ENCODE results near the gene SRGAP2B. TPM values are rescaled to one million over a fixed set of nuclear protein-coding genes. Genes with fewer than 3 reads are reported as not detected.
"Not testable (repeated sequence)": the region's sequence is repeated elsewhere in the genome, so short reads cannot be mapped to it uniquely, and the experiment has no call there.

SRGAP2B gene
- total RNA-seq, 2 experiments from 2014 or later = 21.8 to 25.3 TPM

DNA sequence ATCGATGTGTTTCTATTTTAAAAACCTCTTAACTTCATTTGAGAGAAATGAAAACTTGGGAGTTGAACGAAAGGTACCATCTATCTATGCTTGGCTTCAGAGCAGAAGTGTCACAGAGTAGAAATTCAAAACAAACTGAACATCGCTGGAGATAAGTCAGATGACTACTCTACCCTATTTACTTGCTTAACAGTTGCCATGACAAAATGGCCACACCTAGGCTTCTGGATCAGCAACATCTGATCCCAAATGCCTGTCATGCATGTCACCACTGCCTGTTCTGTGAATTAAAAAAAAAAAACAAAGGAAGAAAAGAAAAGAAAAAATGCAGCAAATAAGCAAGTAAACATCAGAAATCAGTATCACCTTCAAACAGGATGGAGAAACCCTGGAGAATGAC, 181.7 kb downstream of the SRGAP2B start:
- H3K4me1 Mint-ChIP-seq (ENCODE audit: low read depth); intact Hi-C loops (cut with micrococcal nuclease); H3K27me3 Mint-ChIP-seq; POLR2A ChIA-PET; H3K4me3 Mint-ChIP-seq; CTCF ChIA-PET; H3K9me3 Mint-ChIP-seq; H3K36me3 Mint-ChIP-seq; DNase-seq; H3K27ac Mint-ChIP-seq: not testable (repeated sequence)

DNA sequence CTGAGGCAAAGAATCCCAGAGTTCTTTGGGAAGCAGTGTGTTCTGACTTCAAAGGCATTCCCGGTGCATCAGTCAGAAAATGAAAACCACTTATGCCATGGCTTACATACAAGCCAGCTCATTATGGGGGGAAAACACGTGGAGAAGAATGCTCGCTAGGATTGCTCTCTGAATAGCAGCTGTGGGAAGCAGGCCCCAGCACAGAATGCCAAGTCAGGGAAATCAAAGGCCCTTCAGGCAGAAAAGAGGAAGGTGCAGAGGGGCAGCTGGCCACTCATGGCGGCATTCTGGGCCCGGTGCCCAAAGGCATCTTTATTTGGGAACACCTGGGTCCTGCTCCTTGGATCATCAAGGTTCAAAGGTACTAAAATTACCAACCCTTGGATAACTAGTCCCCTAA, 184.4 kb downstream of the SRGAP2B start:
- H3K4me1 Mint-ChIP-seq (ENCODE audit: low read depth); H3K27me3 Mint-ChIP-seq; intact Hi-C loops (cut with micrococcal nuclease); POLR2A ChIA-PET; H3K4me3 Mint-ChIP-seq; DNase-seq; H3K27ac Mint-ChIP-seq; H3K9me3 Mint-ChIP-seq; H3K36me3 Mint-ChIP-seq; CTCF ChIA-PET: not testable (repeated sequence)

- POLR2A ChIA-PET; intact Hi-C loops (cut with micrococcal nuclease); H3K4me1 Mint-ChIP-seq (ENCODE audit: low read depth); H3K4me3 Mint-ChIP-seq; H3K27me3 Mint-ChIP-seq; DNase-seq; H3K36me3 Mint-ChIP-seq; CTCF ChIA-PET; H3K27ac Mint-ChIP-seq; H3K9me3 Mint-ChIP-seq: not testable (repeated sequence)
These were observed 194.3 kb downstream of the SRGAP2B start for GRCh38 chr1:144900841-144901240.

DNA sequence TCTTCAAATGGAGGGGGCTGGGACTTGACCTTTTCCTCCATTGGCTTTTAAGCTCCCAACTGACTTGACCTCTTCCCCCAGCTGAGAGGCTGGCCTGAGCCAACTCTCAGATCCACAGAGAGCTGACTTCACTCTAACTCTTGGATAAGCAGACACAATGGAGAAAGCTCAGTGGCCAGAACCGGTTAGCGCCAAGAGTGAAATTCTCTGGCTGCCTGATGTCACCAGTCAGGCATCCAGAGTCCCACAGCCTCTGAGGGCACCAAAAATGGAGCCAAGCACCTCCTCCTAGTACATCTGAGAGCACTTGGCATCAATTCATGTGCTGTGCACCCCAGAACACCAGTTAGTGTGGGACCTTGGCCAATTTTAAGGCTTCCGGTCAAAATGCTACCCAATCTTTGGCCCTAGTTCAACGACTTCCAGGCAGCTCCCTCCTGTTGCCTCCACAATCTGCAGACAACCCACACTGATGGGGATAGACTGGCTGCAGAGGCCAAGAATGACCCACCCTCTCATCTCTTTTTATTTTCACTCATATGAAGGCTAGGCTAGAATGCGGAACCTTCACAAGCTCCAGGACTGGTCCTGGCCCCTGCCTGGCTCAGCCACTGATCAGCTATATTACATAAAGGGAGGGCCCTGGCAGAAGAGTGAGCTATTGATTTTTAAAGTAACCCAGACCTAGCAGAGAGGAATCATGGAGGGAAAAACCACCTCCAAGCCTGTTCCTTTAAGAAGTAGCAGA, 200.5 kb downstream of the SRGAP2B start:
- H3K27me3 Mint-ChIP-seq; intact Hi-C loops (cut with micrococcal nuclease); H3K4me3 Mint-ChIP-seq: not testable (repeated sequence)

DNA sequence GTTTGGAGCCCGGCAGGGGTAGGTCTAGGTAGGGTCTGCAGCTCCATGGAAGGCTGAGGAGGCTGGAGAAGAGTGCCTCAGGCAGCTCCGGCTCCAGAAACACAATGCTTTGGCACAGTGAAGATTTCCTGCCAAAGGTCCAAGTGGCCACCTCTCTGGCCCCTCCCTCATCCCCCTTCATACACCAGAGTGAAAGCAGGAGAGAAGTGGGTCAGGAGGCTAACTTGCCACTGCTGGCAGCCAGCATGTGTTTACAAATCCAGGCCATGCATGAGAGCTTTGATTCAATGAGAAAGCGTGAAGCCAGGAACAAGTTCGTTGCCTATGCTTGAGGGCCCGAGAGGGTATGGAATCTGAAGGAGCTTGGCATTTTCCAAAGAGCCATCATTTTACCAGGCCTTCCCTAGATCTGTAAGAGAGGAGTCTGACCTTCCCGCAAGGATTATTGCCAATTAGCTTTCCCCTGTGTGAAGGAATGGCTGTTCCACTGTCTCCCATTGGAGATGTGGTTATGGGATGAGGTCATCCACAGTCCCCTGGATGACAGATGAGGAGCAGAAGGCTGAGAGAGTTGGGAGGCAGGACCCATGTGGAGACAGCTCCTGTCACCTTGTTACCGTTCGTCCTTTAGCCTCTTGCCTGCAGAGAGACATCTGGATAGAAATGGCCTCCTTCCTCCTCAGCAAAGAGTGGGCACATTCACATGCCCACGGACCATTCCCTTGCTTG, 201.3 kb downstream of the SRGAP2B start:
- H3K4me1 Mint-ChIP-seq (ENCODE audit: low read depth); intact Hi-C loops (cut with micrococcal nuclease); CTCF ChIA-PET: not testable (repeated sequence)

More for the DNA sequence above, 200.5 kb downstream of the SRGAP2B start:
- H3K27ac Mint-ChIP-seq; POLR2A ChIA-PET; DNase-seq; CTCF ChIA-PET; H3K4me1 Mint-ChIP-seq (ENCODE audit: low read depth); H3K9me3 Mint-ChIP-seq; H3K36me3 Mint-ChIP-seq: not testable (repeated sequence)

GRCh38 chr1:144893062-144893461, 202.1 kb downstream of the SRGAP2B start:
- H3K4me3 Mint-ChIP-seq; H3K27ac Mint-ChIP-seq; intact Hi-C loops (cut with micrococcal nuclease); H3K4me1 Mint-ChIP-seq (ENCODE audit: low read depth); POLR2A ChIA-PET; H3K36me3 Mint-ChIP-seq; DNase-seq; CTCF ChIA-PET; H3K27me3 Mint-ChIP-seq; H3K9me3 Mint-ChIP-seq: not testable (repeated sequence)

More for the DNA sequence above, 201.3 kb downstream of the SRGAP2B start:
- DNase-seq, H3K36me3 Mint-ChIP-seq, H3K4me3 Mint-ChIP-seq, H3K9me3 Mint-ChIP-seq, H3K27ac Mint-ChIP-seq, POLR2A ChIA-PET, H3K27me3 Mint-ChIP-seq: not testable (repeated sequence)

GRCh38 chr1:144889450-144890115, 205.5 kb downstream of the SRGAP2B start:
- DNase-seq; H3K9me3 Mint-ChIP-seq; CTCF ChIA-PET; H3K36me3 Mint-ChIP-seq; H3K27ac Mint-ChIP-seq; POLR2A ChIA-PET; H3K27me3 Mint-ChIP-seq; intact Hi-C loops (cut with micrococcal nuclease); H3K4me1 Mint-ChIP-seq (ENCODE audit: low read depth); H3K4me3 Mint-ChIP-seq: not testable (repeated sequence)

GRCh38 chr1:144883022-144883421, 212.1 kb downstream of the SRGAP2B start:
- CTCF ChIA-PET; intact Hi-C loops (cut with micrococcal nuclease); POLR2A ChIA-PET; H3K27ac Mint-ChIP-seq; H3K27me3 Mint-ChIP-seq; H3K9me3 Mint-ChIP-seq; H3K36me3 Mint-ChIP-seq; H3K4me1 Mint-ChIP-seq (ENCODE audit: low read depth): not testable (repeated sequence)
- peak overlapping the region; percentile 37 for H3K4me3 Mint-ChIP-seq
- peak; percentile 38 for DNase-seq

DNA sequence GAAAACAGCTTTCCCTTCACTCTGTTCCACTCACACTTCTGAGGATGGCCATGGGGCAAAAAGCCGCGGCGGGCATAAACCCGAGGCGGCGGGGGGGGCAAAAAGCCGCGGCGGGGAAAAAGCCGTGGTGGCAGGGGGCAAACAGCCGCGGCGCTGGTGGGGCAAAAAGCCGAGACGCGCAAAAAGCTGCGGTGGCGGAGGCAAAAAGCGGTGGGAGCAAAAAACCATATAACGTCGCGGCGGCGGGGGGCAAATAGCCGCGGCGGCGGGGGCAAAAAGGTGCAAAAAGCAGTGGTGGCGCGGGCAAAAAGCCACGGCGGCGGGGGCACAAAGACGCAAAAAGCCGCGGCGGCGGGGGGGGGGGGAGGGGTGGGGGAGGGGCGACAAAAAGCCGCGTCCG, 212.8 kb downstream of the SRGAP2B start:
- intact Hi-C loops (cut with micrococcal nuclease); CTCF ChIA-PET; POLR2A ChIA-PET; DNase-seq; H3K27ac Mint-ChIP-seq; H3K9me3 Mint-ChIP-seq; H3K4me1 Mint-ChIP-seq (ENCODE audit: low read depth); H3K36me3 Mint-ChIP-seq; H3K4me3 Mint-ChIP-seq; H3K27me3 Mint-ChIP-seq: not testable (repeated sequence)

- intact Hi-C loops (cut with micrococcal nuclease); H3K27me3 Mint-ChIP-seq; H3K4me3 Mint-ChIP-seq; POLR2A ChIA-PET; H3K27ac Mint-ChIP-seq; CTCF ChIA-PET; H3K9me3 Mint-ChIP-seq; H3K4me1 Mint-ChIP-seq (ENCODE audit: low read depth); H3K36me3 Mint-ChIP-seq: not testable (repeated sequence)
- DNase-seq = peak; percentile 3
These were observed 236.5 kb downstream of the SRGAP2B start for GRCh38 chr1:144858607-144859006.
